HG02610 (cell line): ENCODE results near the gene RNF123.
"Not testable (repeated sequence)": the region's sequence is repeated elsewhere in the genome, so short reads cannot be mapped to it uniquely, and the experiment has no call there.

Experiments
- ATAC-seq: cut with Tn5 transposase; IDR thresholded peaks from one replicate; pipeline ENCODE4 v1.9.1; 2021; ENCODE audit warnings: mild to moderate bottlenecking, moderate library complexity; ENCODE audit not compliant: unreplicated experiment

The RNF123 gene

DNA sequence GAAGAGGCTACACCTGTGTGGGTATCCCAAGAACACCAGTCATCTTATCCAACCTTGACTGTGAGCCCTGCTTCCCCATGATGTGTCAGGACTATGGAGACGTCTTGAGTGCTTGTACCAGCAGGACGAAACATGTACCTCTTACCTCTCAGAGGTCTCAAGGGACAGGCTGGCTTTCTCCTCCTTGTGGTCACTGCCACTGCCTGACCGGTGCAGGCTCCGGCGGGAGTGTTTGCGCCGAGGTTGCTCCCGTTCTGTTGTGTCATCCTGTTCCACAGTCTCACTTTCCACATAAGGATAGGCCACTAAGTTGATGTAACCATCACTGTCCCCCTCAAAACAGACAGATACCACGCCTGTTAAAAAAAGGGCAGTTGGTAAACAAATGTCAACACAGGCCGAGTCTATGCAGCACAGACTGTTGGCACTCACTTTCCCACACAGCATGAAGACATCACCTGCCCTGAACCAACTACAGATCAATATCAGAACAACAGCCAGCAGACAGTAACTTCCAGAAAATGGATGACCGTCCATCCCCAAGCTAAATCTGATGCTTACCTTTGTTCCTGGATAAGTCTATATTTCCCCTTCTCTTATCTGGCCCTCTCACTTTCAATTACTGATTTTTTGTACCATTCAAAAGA, 48.8 kb downstream of the RNF123 start:
- ATAC-seq, result no peak

DNA sequence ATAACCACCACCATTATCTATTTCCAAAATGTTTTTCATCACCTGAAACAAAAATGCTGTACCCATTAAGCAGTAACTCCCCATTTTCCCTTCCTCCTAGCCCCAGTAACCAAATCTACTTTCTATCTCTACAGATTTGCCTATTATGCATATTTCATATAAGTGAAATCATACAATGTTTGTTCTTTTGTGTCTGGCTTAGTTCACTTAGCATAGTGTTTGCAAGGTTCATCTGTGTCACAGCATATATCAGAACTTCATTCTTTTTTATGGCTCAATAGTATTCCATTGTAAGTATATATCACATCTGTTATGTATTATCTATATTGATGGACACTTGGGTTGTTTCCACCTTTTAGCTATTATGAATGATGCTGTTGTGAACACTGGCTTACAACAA, 51.1 kb downstream of the RNF123 start:
- ATAC-seq, result no peak

DNA sequence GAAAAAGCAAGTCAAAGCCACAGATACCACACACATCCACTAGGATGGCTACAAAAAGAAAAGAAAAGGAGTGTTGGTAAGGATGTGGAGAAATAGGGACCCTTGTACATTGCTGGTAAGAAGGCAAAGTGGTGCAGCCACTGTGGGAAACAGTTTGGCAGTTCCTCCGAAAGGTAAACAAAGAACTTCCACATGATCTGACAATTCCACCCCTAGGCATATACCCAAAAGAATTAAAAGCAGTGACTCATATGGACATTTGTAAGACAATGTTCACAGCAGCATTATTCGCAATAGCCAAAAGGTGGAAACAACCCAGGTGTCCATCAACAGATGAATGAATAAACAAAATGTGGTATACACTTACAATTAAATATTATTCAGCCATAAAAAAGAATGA, 56.6 kb downstream of the RNF123 start:
- no peak for ATAC-seq

DNA sequence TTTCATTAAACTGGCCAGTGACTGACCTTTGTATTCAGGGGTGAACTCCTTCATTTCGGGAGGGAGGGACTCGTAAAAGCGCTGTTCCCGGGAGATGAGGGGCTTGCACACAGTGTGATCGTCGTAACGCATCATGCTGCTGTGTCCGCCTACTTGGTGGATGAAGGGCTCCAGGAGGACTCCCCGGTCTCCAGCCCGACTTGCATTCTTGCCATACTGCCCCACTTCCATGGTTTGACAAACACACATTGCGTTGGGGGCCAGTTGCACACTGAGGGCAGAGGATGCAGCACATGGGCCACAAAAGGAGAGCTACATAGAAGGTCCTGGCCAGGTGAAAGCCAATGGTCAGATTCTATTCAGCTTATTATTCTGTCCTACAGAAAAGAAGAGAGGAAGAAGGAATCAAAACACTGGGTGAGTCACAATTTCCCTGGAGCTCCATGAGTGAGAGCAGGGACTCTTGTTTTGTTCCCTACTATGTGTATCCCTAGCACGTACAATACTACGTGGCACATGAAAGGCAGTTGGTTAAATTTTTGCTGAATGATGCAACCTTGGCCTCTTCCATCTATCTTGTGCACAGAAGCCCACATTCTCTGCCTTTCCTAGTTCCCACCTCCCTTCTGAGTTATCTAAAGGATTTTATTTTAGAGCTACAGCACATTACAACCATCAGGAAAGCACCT, 58.6 kb downstream of the RNF123 start:
- no peak for ATAC-seq

DNA sequence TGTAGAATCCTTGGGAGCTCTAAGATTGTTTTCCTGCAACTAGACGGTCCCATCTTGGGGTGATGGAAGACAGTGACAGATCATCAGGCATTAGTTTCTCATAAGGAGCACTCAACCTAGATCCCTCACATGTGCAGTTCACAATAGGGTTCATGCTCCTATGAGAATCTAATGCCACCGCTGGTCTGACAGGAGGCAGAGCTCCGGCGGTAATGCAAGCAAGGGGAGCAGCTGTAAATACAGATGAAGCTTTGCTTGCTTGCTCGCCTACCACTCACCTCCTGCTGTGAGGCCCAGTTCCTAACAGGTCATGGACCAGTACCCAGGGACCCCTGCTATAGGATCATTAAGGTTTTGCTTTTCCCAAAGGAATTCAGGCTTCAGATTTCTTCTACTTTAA, 59.5 kb downstream of the RNF123 start:
- not testable (repeated sequence) for ATAC-seq

DNA sequence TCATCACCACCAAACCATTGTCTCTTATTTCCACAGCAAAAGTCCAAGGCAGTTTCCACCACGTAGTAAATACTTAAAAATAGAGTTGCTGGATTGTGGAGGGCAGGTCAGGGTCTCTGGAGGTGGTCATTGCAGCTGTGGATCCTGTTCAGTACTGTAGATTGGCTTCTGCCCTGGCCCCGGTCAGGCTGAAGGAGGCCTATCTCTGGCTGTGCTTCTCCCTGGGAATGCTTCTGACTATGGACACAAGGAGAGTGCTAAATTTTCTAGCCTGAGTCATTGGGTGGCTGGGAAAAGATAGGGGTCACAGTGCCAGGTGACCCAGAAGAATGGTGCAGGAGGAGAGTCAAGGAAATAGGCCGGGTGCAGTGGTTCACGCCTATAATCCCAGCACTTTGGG, 60.7 kb downstream of the RNF123 start:
- no peak for ATAC-seq

DNA sequence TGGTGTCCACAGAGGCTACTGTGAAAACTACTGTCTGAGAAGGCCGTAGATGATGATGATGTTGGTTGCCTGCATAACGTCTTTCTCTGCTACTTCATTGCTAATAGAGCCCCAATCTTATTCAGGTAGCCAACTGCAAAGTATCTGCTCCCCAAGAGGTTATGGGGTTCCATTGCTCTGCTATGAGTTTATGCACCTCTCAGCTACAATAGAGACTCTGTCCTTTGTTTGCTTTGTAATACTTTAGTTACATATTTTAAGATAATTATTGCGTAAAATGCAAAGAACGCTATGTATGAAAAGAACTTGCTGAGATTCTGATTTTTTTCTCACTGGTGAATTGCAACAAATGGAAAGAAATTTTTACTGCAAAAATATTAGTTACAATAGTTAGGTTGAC, 62.1 kb downstream of the RNF123 start:
- ATAC-seq, result no peak

DNA sequence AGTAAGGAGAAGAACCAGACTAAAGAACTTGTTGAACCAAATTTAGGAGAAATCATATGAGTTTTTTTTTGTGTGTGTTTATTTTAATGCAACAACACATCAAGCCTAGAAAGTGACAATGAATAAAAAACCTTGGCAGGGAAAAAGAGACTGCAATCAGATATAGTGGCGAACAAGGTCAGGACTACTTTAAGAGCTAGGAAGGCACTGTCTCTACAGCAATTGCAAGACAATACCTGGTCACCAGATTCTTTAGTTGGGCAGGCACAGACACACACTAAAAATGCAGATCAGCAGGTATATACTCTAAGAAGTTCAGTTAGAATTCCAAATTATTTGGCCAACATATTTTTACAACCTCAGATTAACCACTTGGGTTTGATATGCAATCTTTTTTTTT, 65.2 kb downstream of the RNF123 start:
- ATAC-seq, result no peak

DNA sequence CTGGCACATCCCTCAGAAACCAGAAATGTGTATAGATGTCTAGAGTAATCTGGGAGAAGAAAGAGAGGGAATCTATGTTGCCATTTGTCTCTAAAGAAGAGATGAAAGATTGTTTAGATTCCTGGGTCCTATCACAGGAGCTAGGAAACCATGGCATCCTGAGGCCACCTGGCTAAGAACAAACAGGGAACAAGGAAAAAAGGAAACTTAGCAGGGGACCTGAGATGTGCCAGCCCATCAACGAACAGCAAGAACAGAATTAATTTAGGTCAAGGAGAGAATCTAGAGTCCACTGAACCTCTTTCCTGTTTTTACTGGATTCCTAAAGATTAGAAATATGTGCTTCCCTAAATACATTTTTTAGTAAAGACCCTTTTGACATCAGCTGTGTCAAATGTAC, 66.7 kb downstream of the RNF123 start:
- no peak for ATAC-seq

DNA sequence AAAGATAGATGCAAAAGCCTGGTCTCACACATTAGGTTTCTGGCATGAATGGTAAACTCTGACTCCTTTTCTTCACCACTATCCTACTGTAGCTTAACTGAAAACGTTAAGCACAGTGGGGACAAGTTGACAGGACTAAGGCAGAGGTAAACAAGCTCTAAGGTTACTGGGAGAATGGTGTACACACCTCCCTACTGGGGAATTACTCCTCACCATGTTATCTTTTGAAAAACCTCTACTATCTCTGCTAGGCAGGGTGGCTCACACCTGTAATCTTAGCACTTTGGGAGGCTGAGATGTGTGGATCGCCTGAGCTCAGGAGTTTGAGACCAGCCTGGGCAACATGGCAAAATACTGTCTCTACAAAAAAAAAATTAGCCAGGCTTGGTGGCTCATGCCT, 67.8 kb downstream of the RNF123 start:
- ATAC-seq, result no peak

DNA sequence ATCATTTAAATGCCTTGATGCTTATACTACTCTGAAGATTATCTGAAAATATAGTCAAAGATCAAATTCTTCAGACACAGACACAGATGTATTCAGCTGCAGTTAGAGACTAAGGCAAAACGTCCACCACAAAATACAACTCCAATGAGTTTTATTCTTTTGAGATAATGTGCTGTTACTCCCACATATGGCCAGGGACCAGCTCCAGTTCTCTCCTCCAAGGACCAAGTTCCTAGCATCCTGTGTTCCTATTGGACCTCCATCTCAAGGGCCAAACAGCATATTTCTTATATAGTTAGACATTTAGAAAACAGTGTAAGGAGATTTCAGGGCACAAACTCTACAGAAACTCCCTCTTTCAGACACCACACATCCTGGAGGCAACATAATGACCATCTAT, 69.9 kb downstream of the RNF123 start:
- no peak for ATAC-seq

DNA sequence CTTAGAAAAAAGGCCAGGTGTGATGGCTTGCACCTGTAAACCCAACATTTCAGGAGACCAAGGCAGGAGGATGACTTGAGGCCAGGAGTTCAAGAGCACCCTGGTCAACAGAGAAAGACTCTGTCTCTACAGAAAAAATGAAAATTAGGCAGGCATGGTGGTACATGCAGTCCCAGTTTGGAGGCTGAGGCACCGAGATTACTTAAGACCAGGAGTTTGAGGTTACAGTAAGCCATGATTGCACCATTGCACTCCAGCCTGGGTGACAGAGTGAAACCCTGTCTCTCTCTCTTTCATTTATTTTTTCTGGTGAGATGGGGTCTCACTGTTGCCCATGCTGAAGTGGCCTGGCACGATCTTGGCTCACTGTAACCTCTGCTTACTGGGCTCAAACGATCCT, 72.3 kb downstream of the RNF123 start:
- ATAC-seq, result no peak

DNA sequence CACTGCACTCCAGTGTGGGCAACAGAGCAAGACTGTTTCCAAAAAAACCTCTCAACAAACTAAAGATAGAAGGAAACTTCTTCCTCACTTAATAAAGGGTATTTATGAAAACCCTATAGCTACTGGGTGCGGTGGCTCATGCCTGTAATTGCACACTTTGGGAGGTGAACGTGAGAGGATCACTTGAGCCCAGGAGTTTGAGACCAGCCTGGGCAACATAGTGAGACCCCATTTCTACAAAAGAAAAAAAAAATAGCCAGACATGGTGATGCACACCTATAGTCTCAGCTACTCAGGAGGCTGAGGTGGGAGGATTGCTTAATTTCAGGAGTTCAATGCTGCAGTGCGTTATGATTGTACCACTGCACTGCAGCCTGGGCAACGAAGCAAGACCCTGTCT, 74.6 kb downstream of the RNF123 start:
- ATAC-seq, result no peak

DNA sequence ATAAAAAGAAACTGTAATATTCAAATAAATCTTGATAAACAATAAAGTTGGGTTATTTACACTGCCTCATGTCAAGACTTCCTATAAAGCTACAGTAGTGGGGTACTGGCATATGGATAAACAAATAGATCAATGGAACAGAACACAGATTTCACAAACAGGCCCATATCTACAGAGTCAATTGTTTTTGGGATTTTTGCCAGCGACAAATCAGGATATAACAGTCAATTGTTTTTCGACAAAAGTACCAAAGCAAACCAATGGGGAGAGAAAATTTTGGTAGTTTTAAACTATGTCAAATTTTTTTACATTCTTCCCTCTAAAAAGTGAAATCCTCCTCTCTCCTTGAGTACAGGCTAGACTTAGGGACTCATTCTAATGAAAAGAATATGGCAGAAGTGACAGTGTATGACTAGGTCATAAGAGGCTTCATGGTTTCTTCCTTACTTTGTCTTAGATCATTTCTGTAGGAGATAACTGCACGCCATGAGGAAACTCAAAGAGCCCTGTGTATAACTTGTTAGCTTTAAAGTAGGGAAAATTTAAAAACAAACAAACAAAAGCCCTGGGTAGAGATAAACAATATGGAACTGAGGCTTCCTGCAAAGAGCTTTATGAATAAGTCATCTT, 80.0 kb downstream of the RNF123 start:
- no peak for ATAC-seq

DNA sequence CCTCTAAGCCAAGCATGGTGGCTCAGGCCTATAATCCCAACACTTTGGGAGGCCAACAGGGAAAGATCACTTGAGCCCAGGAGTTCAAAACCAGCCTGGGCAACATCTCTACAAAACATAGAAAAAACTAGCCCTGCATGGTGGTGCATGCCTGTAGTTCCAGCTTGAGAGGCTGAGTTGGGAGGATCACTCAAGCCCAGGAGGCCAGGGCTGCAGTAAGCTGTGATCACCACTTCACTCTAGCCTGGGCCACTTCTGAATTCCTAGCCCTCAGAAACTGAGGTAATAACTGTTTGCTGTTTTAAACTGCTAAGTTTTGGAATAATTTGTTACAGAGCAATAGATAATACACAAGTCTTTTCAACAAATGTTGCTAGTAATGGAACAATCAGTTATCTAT, 80.6 kb downstream of the RNF123 start:
- no peak for ATAC-seq
